Fibroblast of skin of right biceps (primary cell): Measurements from ENCODE around the gene ADAMTS14.

Experiments used
- DNase-seq: peaks from one replicate; pipeline ENCODE4 v3.0.0-alpha.2; 2013

ADAMTS14 gene

GRCh38 chr10:70733051-70733450, 60.7 kb downstream of the ADAMTS14 start:
- DNase-seq: peak; percentile 27

GRCh38 chr10:70735161-70735560, 62.9 kb downstream of the ADAMTS14 start:
- DNase-seq: no peak

- no peak for DNase-seq
Observed at GRCh38 chr10:70736525-70736924, 64.2 kb downstream of the ADAMTS14 start.

- DNase-seq: no peak
Observed at GRCh38 chr10:70737250-70737649, 64.9 kb downstream of the ADAMTS14 start.

GRCh38 chr10:70738006-70738760, 65.9 kb downstream of the ADAMTS14 start:
- DNase-seq: no peak

- no peak for DNase-seq
Observed at GRCh38 chr10:70738761-70739121, 66.4 kb downstream of the ADAMTS14 start.

GRCh38 chr10:70740406-70741288, 68.3 kb downstream of the ADAMTS14 start:
- DNase-seq: no peak

- DNase-seq: peak; percentile 77
Observed at GRCh38 chr10:70742537-70743429, 70.5 kb downstream of the ADAMTS14 start.

GRCh38 chr10:70743430-70743788, 71.1 kb downstream of the ADAMTS14 start:
- DNase-seq: no peak

- DNase-seq: no peak
Observed at GRCh38 chr10:70743879-70744278, 71.6 kb downstream of the ADAMTS14 start.

GRCh38 chr10:70744617-70745143, 72.4 kb downstream of the ADAMTS14 start:
- DNase-seq: no peak

GRCh38 chr10:70745555-70745954, 73.2 kb downstream of the ADAMTS14 start:
- DNase-seq: no peak

GRCh38 chr10:70747192-70747965, 75.1 kb downstream of the ADAMTS14 start:
- no peak for DNase-seq

GRCh38 chr10:70748305-70748704, 76.0 kb downstream of the ADAMTS14 start:
- DNase-seq: no peak

- no peak for DNase-seq
Observed at GRCh38 chr10:70748801-70749573, 76.7 kb downstream of the ADAMTS14 start.

GRCh38 chr10:70749756-70750155, 77.5 kb downstream of the ADAMTS14 start:
- DNase-seq: no peak

GRCh38 chr10:70750156-70750703, 77.9 kb downstream of the ADAMTS14 start:
- DNase-seq: no peak

- DNase-seq: no peak
Observed at GRCh38 chr10:70751356-70751755, 79.0 kb downstream of the ADAMTS14 start.

- no peak for DNase-seq
Observed at GRCh38 chr10:70751991-70752390, 79.7 kb downstream of the ADAMTS14 start.

- no peak for DNase-seq
Observed at GRCh38 chr10:70752571-70752970, 80.3 kb downstream of the ADAMTS14 start.
